ENCODE results near the gene CLCA4. TPM values are rescaled to one million over a fixed set of nuclear protein-coding genes. Genes with fewer than 3 reads are reported as not detected.

CLCA4 gene
- total RNA-seq, 1 experiment from 2014 or later, result 0.08 TPM

- no TSS peak for BruUV-seq (replicated peaks)
- ATAC-seq, result no peak
Observed at GRCh38 chr1:86567878-86568277, 21.0 kb downstream of the CLCA4 start.

GRCh38 chr1:86573763-86574484 is 27.0 kb downstream of the CLCA4 start:
- Histone ChIP-seq H3K27ac (ENCODE audit: low read length) (no peak overlapping the region), H3K36me3 (ENCODE audit: control insufficient read depth, insufficient read depth, low read length) (no peaks in the 10 kb centered on the region), H3K4me3 (ENCODE audit: low read depth in 2 of 2, low read length in 2 of 2) (no peak overlapping the region), H3K27me3 (ENCODE audit: control insufficient read depth, insufficient read depth, low read length) (peaks cover 27% of the 10 kb centered on the region), H3K4me1 (ENCODE audit: control insufficient read depth, insufficient read depth, low read length) (no peaks in the 10 kb centered on the region), H3K9me3 (ENCODE audit: control insufficient read depth, insufficient read depth, low read depth, low read length) (no peaks in the 10 kb centered on the region)
- ChIA-PET CTCF (no interaction called here), POLR2A (no interaction called here)
- BruUV-seq (replicated peaks), result no TSS peak
- TF ChIP-seq TCF7L2 (IDR thresholded peaks at IDR 0.05; ENCODE audit: low read depth, low read length) (no peak), REST (IDR thresholded peaks at IDR 0.05; ENCODE audit: insufficient read depth in 1 of 2, low read depth in 2 of 2, low read length in 1 of 2) (no peak), SIN3A (IDR thresholded peaks at IDR 0.05; ENCODE audit: borderline replicate concordance, insufficient read depth, low read depth, low read length) (no peak), POLR2AphosphoS5 (IDR thresholded peaks at IDR 0.05; ENCODE audit: low read depth, low read length) (no peak), CTCF (IDR thresholded peaks at IDR 0.05) (no peak)
- ATAC-seq, result no peak
- no peak for DNase-seq (ENCODE audit: low read depth, low spot score)
- in situ Hi-C loops (cut with HindIII; ENCODE audit: low pct_unique_long_range_greater_than_20kb, low sequenced_read_pairs) (no loop called here), intact Hi-C loops (cut with micrococcal nuclease; ENCODE audit: unreplicated experiment) (no loop called here)

More at GRCh38 chr1:86567878-86568277, 21.0 kb downstream of the CLCA4 start:
- in situ Hi-C loops (cut with HindIII; ENCODE audit: low pct_unique_long_range_greater_than_20kb, low sequenced_read_pairs), result no loop called here
- DNase-seq (ENCODE audit: low read depth, low spot score), result no peak
- no peak for TF ChIP-seq POLR2AphosphoS5 (IDR thresholded peaks at IDR 0.05; ENCODE audit: low read depth, low read length)
- TF ChIP-seq REST (IDR thresholded peaks at IDR 0.05; ENCODE audit: insufficient read depth in 1 of 2, low read depth in 2 of 2, low read length in 1 of 2), result no peak
- no peak for TF ChIP-seq SIN3A (IDR thresholded peaks at IDR 0.05; ENCODE audit: borderline replicate concordance, insufficient read depth, low read depth, low read length)
- no peak for TF ChIP-seq TCF7L2 (IDR thresholded peaks at IDR 0.05; ENCODE audit: low read depth, low read length)
- TF ChIP-seq CTCF (IDR thresholded peaks at IDR 0.05), result no peak
- Histone ChIP-seq H3K4me3 (ENCODE audit: low read depth in 2 of 2, low read length in 2 of 2) (no peak overlapping the region), H3K27me3 (ENCODE audit: control insufficient read depth, insufficient read depth, low read length) (peaks cover 39% of the 10 kb centered on the region), H3K4me1 (ENCODE audit: control insufficient read depth, insufficient read depth, low read length) (no peaks in the 10 kb centered on the region), H3K27ac (ENCODE audit: low read length) (no peak overlapping the region), H3K9me3 (ENCODE audit: control insufficient read depth, insufficient read depth, low read depth, low read length) (no peaks in the 10 kb centered on the region), H3K36me3 (ENCODE audit: control insufficient read depth, insufficient read depth, low read length) (no peaks in the 10 kb centered on the region)
- POLR2A ChIA-PET, result no interaction called here
- intact Hi-C loops (cut with micrococcal nuclease; ENCODE audit: unreplicated experiment), result no loop called here
- CTCF ChIA-PET, result no interaction called here
